A673 (cell line): Measurements from ENCODE around the gene IQCE.

ENCODE experiments used
- CTCF ChIP-seq: fragments of 300-800, 200-600 bp; sonication (generic); conservative IDR thresholded peaks from 2 replicates; pipeline ENCODE4 v1.5.1; 2017; ENCODE audit warnings: low read depth, mild to moderate bottlenecking, antibody characterized with exemption, low read length, moderate library complexity, mixed read lengths
- EZH2 ChIP-seq: fragments of 200-600 bp; sonication (generic); IDR thresholded peaks from 2 replicates; pipeline ENCODE4 v1.6.1; 2017; ENCODE audit warnings: borderline replicate concordance, low read depth, mild to moderate bottlenecking, mixed read lengths, antibody characterized with exemption, low read length; ENCODE audit not compliant: poor library complexity, severe bottlenecking

DNA sequence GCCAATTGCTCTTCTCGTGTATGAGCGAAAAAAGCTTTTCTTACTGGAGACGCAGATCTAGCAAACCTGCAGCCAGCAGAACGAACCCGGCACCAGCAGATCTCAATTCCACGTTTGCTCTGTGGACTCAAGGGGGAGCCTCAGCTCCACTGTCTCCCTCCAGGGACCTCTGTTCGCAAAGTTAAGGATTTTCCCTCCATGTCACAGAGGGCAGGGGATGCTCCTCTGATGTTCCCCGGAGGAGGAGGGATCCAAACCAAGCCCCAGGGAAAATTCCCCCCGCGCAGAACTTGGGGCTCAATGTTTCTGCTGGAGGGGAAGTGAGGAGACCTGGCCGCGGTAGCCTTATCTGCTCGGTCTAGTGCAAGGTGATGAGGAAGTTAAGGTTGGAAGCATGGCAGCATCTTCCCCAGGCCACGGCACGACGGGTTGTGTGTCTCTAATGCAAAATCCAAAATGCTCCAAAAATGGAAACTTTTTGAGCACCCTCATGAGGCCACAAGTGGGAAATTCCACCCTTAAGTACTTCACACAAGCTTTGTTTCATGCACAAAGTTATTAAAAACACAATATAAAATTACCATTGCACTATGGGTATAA is 9.0 kb downstream of the IQCE start:
- 0 out of 2 replicates have a peak, but pooled peaks have one; percentile 31 for TF ChIP-seq CTCF
- no peak for TF ChIP-seq EZH2
